ENCODE measurements around the gene ARL6IP4.

ARL6IP4 gene

GRCh38 chr12:122959566-122960192 lies 20.8 kb upstream of the ARL6IP4 start:
- DNase-seq (ENCODE audit: low spot score): no peak
- no peak for TF ChIP-seq CTCF (IDR thresholded peaks at IDR 0.05; ENCODE audit: extremely low read depth, missing control alignments)

- no peak for TF ChIP-seq CTCF (IDR thresholded peaks at IDR 0.05; ENCODE audit: extremely low read depth, missing control alignments)
Measured at GRCh38 chr12:122960193-122960569, 20.3 kb upstream of the ARL6IP4 start.

GRCh38 chr12:122961531-122962329 lies 18.8 kb upstream of the ARL6IP4 start:
- TF ChIP-seq CTCF (IDR thresholded peaks at IDR 0.05; ENCODE audit: extremely low read depth, missing control alignments): no peak
- no peak for DNase-seq (ENCODE audit: low spot score)

More at GRCh38 chr12:122960193-122960569, 20.3 kb upstream of the ARL6IP4 start:
- no peak for DNase-seq (ENCODE audit: low spot score)

- DNase-seq (ENCODE audit: low spot score): no peak
- no peak for TF ChIP-seq CTCF (IDR thresholded peaks at IDR 0.05; ENCODE audit: extremely low read depth, missing control alignments)
Measured at GRCh38 chr12:122963941-122964265, 16.6 kb upstream of the ARL6IP4 start.

- no peak for DNase-seq (ENCODE audit: low spot score)
- TF ChIP-seq CTCF (IDR thresholded peaks at IDR 0.05; ENCODE audit: extremely low read depth, missing control alignments): no peak
Measured at GRCh38 chr12:122964439-122965257, 15.8 kb upstream of the ARL6IP4 start.

GRCh38 chr12:122965321-122965751 lies 15.1 kb upstream of the ARL6IP4 start:
- TF ChIP-seq CTCF (IDR thresholded peaks at IDR 0.05; ENCODE audit: extremely low read depth, missing control alignments): no peak
- no peak for DNase-seq (ENCODE audit: low spot score)

All from GM20000 (cell line).